Measurements from ENCODE around the gene SLC17A3.

SLC17A3 gene

GRCh38 chr6:25832670-25833069 lies 41.4 kb downstream of the SLC17A3 start:
- no peak for DNase-seq

GRCh38 chr6:25832307-25832662 lies 41.8 kb downstream of the SLC17A3 start:
- DNase-seq: no peak

- DNase-seq: no peak
These were observed 42.3 kb downstream of the SLC17A3 start, which contains the start of gene SLC17A1 for GRCh38 chr6:25831532-25832306. Gene SLC17A1, minus strand, starts transcription at chr6:25832052. Its CDS starts 1,495 bp downstream, at chr6:25830557.

GRCh38 chr6:25830458-25830857 lies 43.6 kb downstream of the SLC17A3 start:
- DNase-seq: no peak

GRCh38 chr6:25829375-25829774 lies 44.7 kb downstream of the SLC17A3 start:
- peak; percentile 84 for DNase-seq

- DNase-seq: peak; percentile 57
These were observed 52.7 kb downstream of the SLC17A3 start for GRCh38 chr6:25821341-25821740.

GRCh38 chr6:25816252-25816651 lies 57.8 kb downstream of the SLC17A3 start:
- DNase-seq: no peak

GRCh38 chr6:25815194-25815593 lies 58.8 kb downstream of the SLC17A3 start:
- no peak for DNase-seq

GRCh38 chr6:25804804-25805203 lies 69.2 kb downstream of the SLC17A3 start:
- no peak for DNase-seq

- no peak for DNase-seq
These were observed 72.6 kb downstream of the SLC17A3 start for GRCh38 chr6:25801436-25801835.

Measured in activated CD4-positive, alpha-beta T cell treated with anti-CD3 and anti-CD28 coated beads, Interleukin-10, Interleukin-2, amounts not matched to agents 100 ng/mL and 50 ng/mL, durations not matched to agents 16 hours and 8 hours (primary cell).